ENCODE results near the gene ZNF574. TPM values are rescaled to one million over a fixed set of nuclear protein-coding genes. Genes with fewer than 3 reads are reported as not detected.

Gene ZNF574
- total RNA-seq, 1 experiment from 2014 or later = 35.6 TPM

DNA sequence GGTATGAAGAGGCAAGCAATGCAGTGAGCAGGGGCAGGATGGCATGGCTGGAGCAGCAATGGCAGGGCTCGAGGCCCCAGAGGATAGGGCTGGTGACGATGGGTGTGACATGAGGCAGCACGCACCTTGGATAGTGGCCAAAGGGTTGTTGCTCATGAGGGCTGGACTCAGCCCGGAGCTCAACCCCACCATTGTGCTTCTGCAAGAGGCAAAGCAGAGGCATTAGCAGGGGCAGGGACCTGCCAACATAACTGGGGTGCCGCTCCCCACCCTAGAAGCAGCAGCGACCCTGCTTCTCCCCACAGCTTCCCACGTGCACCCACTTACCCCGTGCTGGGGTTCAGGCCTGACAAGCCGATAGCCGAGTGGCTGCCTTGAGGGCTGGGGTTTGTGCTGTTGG is 15.8 kb downstream of the ZNF574 start:
- H3K4me3 Mint-ChIP-seq = no peak overlapping the region
- H3K27me3 ChIP-seq (ENCODE audit: insufficient read depth, low read length) = no peaks in the 10 kb centered on the region
- no peak overlapping the region for H3K18ac ChIP-seq (ENCODE audit: insufficient read length, low read depth, low read length)
- DNase-seq = no peak
- H3K27ac ChIP-seq (ENCODE audit: insufficient read length, low read depth, low read length) = no peak overlapping the region
- H4K5ac ChIP-seq (ENCODE audit: insufficient read length, low read depth, low read length) = no peak overlapping the region
- H3K14ac ChIP-seq (ENCODE audit: insufficient read depth, low read length) = no peak overlapping the region
- WGBS (ENCODE audit: extremely low coverage, insufficient read length, low lambda C conversion rate) = no CpG with 5 or more reads among the region's 10 CpGs
- H3K4ac ChIP-seq (ENCODE audit: low read depth, low read length) = no peak overlapping the region
- no peak overlapping the region for H3K9ac ChIP-seq (ENCODE audit: extremely low read depth, insufficient read length, low read length)
- H3K4me1 Mint-ChIP-seq = peaks cover 16 to 54% of the 10 kb centered on the region in 2 experiments
- no peaks in the 10 kb centered on the region for H3K79me2 ChIP-seq (ENCODE audit: insufficient read depth, low read length)
- H3K36me3 Mint-ChIP-seq (ENCODE audit: insufficient read depth in 1 of 3, low read depth in 3 of 3) = no peaks in the 10 kb centered on the region; a peak in 1 of 7 replicates
- no peak overlapping the region for H4K8ac ChIP-seq (replicated peaks; ENCODE audit: insufficient read length, low read depth, low read length)
- no peak overlapping the region for H2BK5ac ChIP-seq (ENCODE audit: insufficient read length, low read length)
- H3T11ph ChIP-seq (ENCODE audit: low read length) = no peak overlapping the region
- H3K4me1 ChIP-seq (ENCODE audit: insufficient read depth, low read length) = no peaks in the 10 kb centered on the region
- no peak overlapping the region for H2BK12ac ChIP-seq (ENCODE audit: insufficient read length, low read depth, low read length)
- no peak overlapping the region for H3K56ac ChIP-seq (ENCODE audit: insufficient read length, low read depth, low read length)
- H4K20me1 ChIP-seq (ENCODE audit: control insufficient read depth, insufficient read depth, insufficient read length) = no peaks in the 10 kb centered on the region
- no peak overlapping the region for H3K23ac ChIP-seq (ENCODE audit: insufficient read length, low read depth, low read length)
- no peak overlapping the region for H2AFZ ChIP-seq (ENCODE audit: low read length)
- H3K27me3 Mint-ChIP-seq (ENCODE audit: low read depth) = peaks cover 19% of the 10 kb centered on the region
- H3K9me3 ChIP-seq (ENCODE audit: control insufficient read depth, low read depth, low read length) = no peaks in the 10 kb centered on the region
- H3K23me2 ChIP-seq (ENCODE audit: insufficient read length, low read depth, low read length, poor library complexity, severe bottlenecking) = no peaks in the 10 kb centered on the region
- H2BK20ac ChIP-seq (ENCODE audit: low read depth, low read length, poor library complexity, severe bottlenecking) = no peak overlapping the region
- no peak overlapping the region for H4K91ac ChIP-seq (ENCODE audit: insufficient read length, low read depth, low read length)
- H2AK5ac ChIP-seq (ENCODE audit: insufficient read length, low read length) = no peak overlapping the region
- H3K4me2 ChIP-seq (ENCODE audit: insufficient read depth, insufficient read length, low read length) = no peak overlapping the region
- H3K9me3 Mint-ChIP-seq = no peaks in the 10 kb centered on the region
- no peaks in the 10 kb centered on the region for H3K79me1 ChIP-seq (ENCODE audit: insufficient read depth, low read depth, low read length, poor library complexity, severe bottlenecking)
- TF ChIP-seq, protein P1, sequence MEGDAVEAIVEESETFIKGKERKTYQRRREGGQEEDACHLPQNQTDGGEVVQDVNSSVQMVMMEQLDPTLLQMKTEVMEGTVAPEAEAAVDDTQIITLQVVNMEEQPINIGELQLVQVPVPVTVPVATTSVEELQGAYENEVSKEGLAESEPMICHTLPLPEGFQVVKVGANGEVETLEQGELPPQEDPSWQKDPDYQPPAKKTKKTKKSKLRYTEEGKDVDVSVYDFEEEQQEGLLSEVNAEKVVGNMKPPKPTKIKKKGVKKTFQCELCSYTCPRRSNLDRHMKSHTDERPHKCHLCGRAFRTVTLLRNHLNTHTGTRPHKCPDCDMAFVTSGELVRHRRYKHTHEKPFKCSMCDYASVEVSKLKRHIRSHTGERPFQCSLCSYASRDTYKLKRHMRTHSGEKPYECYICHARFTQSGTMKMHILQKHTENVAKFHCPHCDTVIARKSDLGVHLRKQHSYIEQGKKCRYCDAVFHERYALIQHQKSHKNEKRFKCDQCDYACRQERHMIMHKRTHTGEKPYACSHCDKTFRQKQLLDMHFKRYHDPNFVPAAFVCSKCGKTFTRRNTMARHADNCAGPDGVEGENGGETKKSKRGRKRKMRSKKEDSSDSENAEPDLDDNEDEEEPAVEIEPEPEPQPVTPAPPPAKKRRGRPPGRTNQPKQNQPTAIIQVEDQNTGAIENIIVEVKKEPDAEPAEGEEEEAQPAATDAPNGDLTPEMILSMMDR (conservative IDR thresholded peaks at IDR 0.05) = no peak
- no peak overlapping the region for H2BK120ac ChIP-seq (ENCODE audit: low read depth, low read length, poor library complexity, severe bottlenecking)
- H3K27ac Mint-ChIP-seq = no peak overlapping the region
- H2BK15ac ChIP-seq (ENCODE audit: low read depth, low read length) = no peak overlapping the region

Data from H9 (cell line).